GM21526 (cell line): ENCODE data around the gene TUBA4B.
A peak's percentile ranks its signal among the peaks of the same experiment; 100 is the strongest.

Experiments used
- ATAC-seq: cut with Tn5 transposase; IDR thresholded peaks from one replicate; pipeline ENCODE4 v1.9.1; 2021; ENCODE audit warnings: moderate library complexity; ENCODE audit not compliant: unreplicated experiment, low FRiP score

Gene TUBA4B

DNA sequence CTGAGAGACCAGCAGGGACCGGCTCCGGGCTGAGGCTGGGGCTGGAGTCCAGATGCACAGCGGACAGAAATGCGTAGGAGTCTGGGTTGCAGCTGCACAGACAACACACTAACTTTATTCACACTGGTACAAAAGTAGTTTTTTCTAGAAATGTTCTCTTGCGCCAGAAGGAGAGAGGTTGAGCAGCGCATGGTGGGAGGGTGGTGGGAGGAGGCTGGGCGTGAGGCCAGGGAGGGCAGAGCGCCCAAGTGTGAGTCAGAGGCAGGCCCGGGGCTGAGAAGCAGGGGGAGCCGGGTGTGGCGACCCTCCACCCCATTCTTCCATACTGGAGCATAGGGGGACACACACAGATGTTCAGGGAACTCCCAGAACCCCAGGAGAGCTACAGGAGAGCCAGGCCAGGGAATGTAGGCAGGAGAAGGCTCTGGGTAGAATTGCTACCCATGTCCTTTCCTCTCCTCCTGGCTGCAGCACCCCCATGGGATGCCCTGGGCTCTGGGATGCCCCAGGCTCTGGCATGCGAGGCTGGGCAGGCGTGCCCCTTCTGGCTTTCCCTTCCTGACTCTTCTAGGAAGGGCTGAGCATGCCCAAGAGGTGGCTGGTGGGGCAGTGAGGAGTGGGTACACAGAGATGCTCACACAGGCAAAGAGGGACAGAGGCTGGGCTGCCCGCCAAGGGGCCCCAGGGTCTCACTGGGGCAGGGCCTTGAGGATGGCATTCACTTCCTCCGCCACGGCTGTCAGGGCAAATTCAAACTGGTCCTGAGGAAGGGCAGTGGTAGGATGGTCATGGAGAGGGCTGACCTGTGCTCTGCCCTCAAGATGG is 36.7 kb downstream of the TUBA4B start:
- ATAC-seq: no peak

- no peak for ATAC-seq
Measured at GRCh38 chr2:219290381-219291171, 37.5 kb downstream of the TUBA4B start.

DNA sequence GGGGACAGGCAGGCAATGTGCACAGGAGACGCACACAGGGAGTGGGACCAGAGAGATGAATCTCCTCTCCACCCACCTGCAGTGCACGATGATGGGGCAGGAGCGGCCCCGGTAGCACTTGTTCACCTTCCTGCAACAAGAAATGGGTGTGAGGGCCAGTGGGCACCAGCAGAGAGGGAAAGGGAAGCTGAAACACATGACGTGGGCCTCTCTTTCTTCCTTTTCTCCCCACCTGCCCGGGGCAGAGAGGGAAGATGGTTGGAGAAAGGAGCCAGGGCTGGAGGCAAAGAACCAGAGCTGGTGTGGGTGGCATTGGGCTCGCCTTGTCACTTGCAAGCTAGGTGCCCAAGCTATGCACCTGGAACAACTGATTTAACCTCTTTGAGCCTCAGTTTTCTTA is 38.4 kb downstream of the TUBA4B start:
- no peak for ATAC-seq

DNA sequence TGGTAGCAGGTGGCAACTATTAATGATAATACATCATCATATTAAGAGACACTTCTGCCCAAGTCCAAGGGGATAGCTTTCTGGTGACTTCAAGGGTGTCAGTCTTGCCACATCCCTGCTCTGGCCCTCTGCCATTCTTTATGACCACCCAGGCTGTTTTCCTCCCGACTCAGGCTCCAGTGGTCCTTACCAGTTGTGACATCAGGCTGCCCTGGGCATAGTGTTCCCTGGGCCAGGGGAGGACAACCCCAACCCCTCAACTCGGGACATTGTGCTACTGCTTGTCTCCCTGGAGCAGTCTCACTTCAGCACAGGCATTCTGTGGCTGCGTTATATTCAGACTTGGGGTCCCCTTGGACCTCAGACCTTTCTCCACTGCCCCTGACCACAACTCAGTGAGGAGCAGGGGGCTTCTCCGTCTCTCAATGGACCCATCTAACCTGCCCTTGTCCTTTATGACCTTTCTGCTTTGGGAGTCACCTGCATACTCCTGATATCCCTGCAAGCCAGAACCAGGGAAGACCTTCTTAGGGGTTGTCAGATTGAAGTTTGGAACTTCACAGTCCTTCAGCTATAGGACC is 39.0 kb downstream of the TUBA4B start:
- no peak for ATAC-seq

- ATAC-seq: no peak
Measured at GRCh38 chr2:219292616-219293015, 39.6 kb downstream of the TUBA4B start.

GRCh38 chr2:219293736-219294231 is 40.7 kb downstream of the TUBA4B start:
- no peak for ATAC-seq

- ATAC-seq: peak; percentile 82
Measured at GRCh38 chr2:219294356-219295351, 41.6 kb downstream of the TUBA4B start.

DNA sequence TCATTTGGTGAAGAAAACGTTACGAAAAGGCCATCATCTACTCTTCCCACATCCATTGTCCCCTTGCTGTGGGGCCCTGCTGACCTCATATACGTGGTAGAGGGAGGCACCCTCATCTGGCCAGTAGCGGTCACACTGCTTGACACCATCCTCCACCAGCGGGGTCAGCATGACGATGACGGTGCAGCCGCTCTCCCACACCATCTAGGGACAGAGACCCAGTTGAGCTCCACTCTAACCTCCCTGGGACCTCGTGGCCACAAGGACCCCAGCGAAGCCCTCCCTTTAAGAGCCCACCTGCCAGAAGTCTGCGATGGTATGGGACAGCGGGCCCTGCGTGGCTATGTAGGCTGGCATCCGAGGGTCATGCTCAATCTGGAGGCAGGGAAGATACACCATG is 43.1 kb downstream of the TUBA4B start:
- no peak for ATAC-seq

- ATAC-seq: no peak
Measured at GRCh38 chr2:219296631-219297391, 43.8 kb downstream of the TUBA4B start.

- ATAC-seq: no peak
Measured at GRCh38 chr2:219297766-219298456, 44.9 kb downstream of the TUBA4B start.

DNA sequence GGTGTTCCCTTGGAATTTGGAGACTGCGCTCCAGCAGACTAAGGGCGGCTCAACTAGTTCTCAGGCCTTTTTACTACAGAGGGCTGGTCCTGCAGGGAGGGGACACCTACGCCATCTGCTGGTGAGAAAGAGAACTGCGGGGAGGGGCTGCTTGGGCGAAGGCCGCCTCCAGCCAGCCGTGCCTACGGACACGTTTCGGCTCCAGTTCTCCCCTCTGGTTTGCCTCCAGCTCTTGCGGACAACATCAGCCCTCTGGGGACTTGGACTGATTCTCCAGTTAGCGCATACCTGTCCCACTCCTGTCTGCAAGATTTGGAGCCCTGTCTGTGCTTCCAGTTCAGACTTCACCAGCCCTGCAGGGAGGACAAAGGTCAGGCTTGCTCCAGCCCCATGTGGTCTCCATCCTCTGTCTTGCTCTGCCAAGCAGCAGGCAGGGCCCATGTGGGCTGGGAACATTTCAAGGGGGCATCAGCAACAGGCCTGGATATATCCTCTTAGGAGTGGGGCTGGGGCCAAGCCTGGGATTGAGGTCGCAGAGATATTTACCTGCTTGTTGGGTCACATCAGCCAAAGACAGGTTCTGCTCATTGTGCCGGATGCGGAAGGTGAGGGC is 45.8 kb downstream of the TUBA4B start:
- no peak for ATAC-seq

GRCh38 chr2:219299372-219299760 is 46.3 kb downstream of the TUBA4B start:
- no peak for ATAC-seq

DNA sequence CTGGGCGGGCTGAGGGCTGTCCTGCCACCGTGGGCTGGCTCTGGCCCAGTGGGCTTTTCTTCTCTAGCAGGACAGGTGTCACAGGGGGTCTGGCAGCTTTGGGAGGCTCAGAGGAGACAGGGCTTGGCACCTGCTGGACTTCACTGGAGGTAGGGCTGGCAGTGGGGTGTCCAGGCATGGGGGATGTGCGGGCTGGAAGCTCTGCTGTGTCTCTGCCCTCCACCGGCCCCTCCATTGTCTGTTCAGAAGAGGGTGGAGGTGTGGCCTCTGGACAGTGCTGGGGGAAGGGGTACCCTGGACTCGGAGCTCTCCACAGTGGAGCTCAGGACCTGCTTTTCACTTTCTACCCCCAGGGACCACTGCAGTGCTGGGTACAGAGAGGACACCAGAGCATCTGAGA is 47.0 kb downstream of the TUBA4B start:
- no peak for ATAC-seq

- no peak for ATAC-seq
Measured at GRCh38 chr2:219302412-219302968, 49.4 kb downstream of the TUBA4B start.

DNA sequence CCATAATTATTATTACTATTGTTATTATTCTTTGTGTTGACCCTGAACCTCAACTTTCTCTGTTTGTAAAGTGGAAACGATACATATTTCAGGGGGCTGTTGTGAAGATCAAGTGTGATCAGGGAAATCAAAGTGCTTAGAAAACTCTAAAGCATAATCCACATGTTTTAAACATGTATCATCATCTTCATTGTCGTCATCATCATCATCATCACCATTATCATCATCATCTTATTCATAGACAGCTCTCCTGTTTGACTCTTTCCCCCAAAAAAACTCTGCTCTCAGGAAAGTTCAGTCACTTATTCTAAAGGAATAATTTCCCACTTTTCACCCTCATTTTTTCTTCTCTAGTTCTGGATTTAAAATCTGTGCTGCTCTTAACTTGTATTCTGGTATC is 51.2 kb downstream of the TUBA4B start:
- no peak for ATAC-seq

- ATAC-seq: no peak
Measured at GRCh38 chr2:219306047-219306446, 53.0 kb downstream of the TUBA4B start.

DNA sequence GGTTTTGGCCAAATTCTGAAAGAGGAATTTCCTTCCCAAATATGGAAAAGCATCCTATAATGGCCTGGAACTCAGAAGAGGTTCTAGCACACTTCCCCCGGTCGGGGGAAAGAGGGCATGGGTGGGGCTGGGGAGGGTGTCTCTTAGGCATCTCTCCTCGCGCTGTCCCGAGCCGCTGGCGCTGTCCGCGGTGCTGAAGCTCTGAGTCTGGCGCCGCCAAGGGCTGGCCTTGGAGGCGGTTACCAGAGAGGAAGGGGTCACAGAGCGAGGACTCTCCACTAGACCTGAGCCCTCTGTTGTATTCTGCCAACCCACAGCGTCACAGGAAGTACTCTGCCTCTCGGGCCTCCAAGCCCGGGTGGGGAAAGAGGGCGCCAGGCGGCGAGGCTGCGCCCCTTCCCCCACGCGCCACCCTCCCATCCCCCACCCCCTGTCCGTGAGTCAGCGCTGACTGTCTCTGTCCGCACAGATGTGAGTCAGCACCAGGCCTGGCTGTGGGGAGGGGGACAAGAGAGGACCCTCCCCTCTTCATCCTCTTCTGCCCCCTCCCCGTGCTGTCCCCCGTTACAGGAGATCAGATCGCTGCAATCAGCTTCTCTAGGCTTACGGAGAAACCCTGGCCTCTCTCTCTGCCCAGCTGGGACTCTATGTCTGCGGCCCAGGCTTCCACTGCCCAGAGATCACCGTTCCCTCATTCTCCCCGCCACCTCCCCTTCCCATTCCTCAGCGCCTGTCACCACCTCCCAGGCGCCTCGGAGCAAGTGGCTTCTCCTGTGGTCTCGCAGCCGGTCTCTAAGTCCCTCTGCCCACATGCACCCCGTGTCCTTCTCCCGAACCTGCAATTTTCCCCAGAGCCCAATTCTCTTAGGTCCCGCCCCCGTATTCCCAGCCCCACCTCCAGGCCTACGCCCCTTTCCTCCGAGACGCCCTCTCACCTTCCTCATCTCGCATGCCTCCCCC is 55.4 kb downstream of the TUBA4B start:
- ATAC-seq: no peak
